PC-9 (cell line): Measurements from ENCODE around the gene PPP1R3C. TPM values are rescaled to one million over a fixed set of nuclear protein-coding genes. Genes with fewer than 3 reads are reported as not detected.

Source experiments
- BruUV-seq: library from RNA; stranded (reverse); fragments of 400-500 nt; replicated peaks from 2 replicates; lab custom pipeline; 2021; lab: Mats Ljungman, UMichigan
- CTCF ChIA-PET: fragments of 300-600 bp; sonication (Branson Sonifier 250); formaldehyde crosslinking; loops from one replicate; lab custom pipeline; 2022; ENCODE audit warnings: antibody characterized with exemption; lab: Charles Lee
- POLR2A ChIA-PET: fragments of 300-600 bp; sonication (Branson Sonifier 250); formaldehyde crosslinking; loops from one replicate; lab custom pipeline; 2022; ENCODE audit warnings: antibody characterized with exemption; ENCODE audit not compliant: unreplicated experiment; lab: Charles Lee
- DNase-seq, 2 experiments: peaks; one replicate each; pipeline versions ENCODE4 v3.0.0 to v3.0.0-alpha.2; 2015 to 2022; ENCODE audit warnings: mixed read lengths in 1 of 2
- H2AFZ ChIP-seq: fragments of 200-600 bp; sonication (generic); 2 replicates; pipeline ENCODE4 v1.8.1; 2017; ENCODE audit warnings: antibody characterized with exemption
- H3F3A ChIP-seq: fragments of 200-600 bp; sonication (generic); 2 replicates; pipeline ENCODE4 v1.8.1; 2017; ENCODE audit warnings: antibody characterized with exemption, mild to moderate bottlenecking, low read depth; ENCODE audit not compliant: insufficient read depth
- H3K27ac ChIP-seq: fragments of 200-600 bp; sonication (generic); 2 replicates; pipeline ENCODE4 v1.6.1; 2016; ENCODE audit warnings: mixed run types
- H3K27me3 ChIP-seq: fragments of 200-600 bp; sonication (generic); 2 replicates; pipeline ENCODE4 v1.6.1; 2016; ENCODE audit warnings: low read depth, mixed run types; ENCODE audit not compliant: insufficient read depth
- H3K36me3 ChIP-seq: fragments of 200-600 bp; sonication (generic); 2 replicates; pipeline ENCODE4 v1.6.1; 2016; ENCODE audit warnings: low read depth, mixed run types
- H3K4me1 ChIP-seq: fragments of 200-600 bp; sonication (generic); replicated peaks from 2 replicates; pipeline ENCODE4 v1.6.1; 2016; ENCODE audit warnings: mixed run types; ENCODE audit not compliant: insufficient read depth
- H3K4me2 ChIP-seq: fragments of 200-600 bp; sonication (generic); 2 replicates; pipeline ENCODE4 v1.6.1; 2017; ENCODE audit warnings: mixed run types
- H3K4me3 ChIP-seq: fragments of 200-600 bp; sonication (generic); 2 replicates; pipeline ENCODE4 v1.6.1; 2016; ENCODE audit warnings: mixed run types
- H3K79me2 ChIP-seq: fragments of 200-600 bp; sonication (generic); 2 replicates; pipeline ENCODE4 v1.6.1; 2017; ENCODE audit warnings: low read depth, mixed run types
- H3K9me2 ChIP-seq: fragments of 200-600 bp; sonication (generic); 2 replicates; pipeline ENCODE4 v1.8.1; 2017; ENCODE audit warnings: mild to moderate bottlenecking; ENCODE audit not compliant: insufficient read depth
- H3K9me3 ChIP-seq: fragments of 200-600 bp; sonication (generic); 2 replicates; pipeline ENCODE4 v1.8.1; 2016; ENCODE audit warnings: low read depth; ENCODE audit not compliant: insufficient read depth
- H4K20me1 ChIP-seq: fragments of 200-600 bp; sonication (generic); 2 replicates; pipeline ENCODE4 v1.8.1; 2017; ENCODE audit not compliant: insufficient read depth
- EZH2 ChIP-seq: fragments of 200-600 bp; sonication (generic); IDR thresholded peaks from 2 replicates; pipeline ENCODE4 v1.8.0; 2017; ENCODE audit warnings: antibody characterized with exemption, low read depth
- intact Hi-C: fragments of 100-400 bp; cut with micrococcal nuclease; formaldehyde crosslinking; loops from one replicate; pipeline ENCODE4 v1.10.0; 2022; ENCODE audit not compliant: unreplicated experiment
- total RNA-seq: library from RNA; stranded (reverse); gene quantifications from 2 replicates; pipeline ENCODE4 v1.2.3, GENCODE V29; 2021
- TF ChIP-seq, protein P1 (sequence below): fragments of 200-600 bp; sonication (generic); conservative IDR thresholded peaks from 2 replicates; pipeline ENCODE4 v1.6.1; 2017; ENCODE audit warnings: mixed run types, antibody characterized with exemption, mild to moderate bottlenecking, moderate library complexity

The PPP1R3C gene
- total RNA-seq, 1 experiment from 2014 or later = 1.8 TPM

DNA sequence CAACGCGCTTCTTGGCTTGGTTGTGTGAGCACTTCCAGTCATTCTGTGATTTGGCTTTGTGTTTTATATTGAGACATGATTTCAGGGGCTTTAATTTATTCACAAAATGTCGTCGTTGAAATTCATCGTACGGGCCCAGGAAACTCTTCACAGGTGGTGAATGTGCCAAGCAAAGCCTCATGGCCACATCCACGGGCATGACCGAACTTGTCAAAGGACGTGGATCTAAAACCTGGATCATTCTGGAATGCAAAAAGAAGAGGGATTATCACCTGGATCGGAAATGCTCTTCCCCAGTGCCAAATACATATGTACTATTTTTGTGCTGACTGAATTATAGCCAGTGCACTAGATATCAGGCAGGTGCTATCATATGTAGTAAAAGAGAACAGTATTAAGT lies 2.2 kb downstream of the PPP1R3C start:
- Histone ChIP-seq H3K4me2 (no peak overlapping the region), H2AFZ (no peak overlapping the region), H3F3A (no peaks in the 10 kb centered on the region), H3K9me3 (no peaks in the 10 kb centered on the region), H3K4me1 (no peaks in the 10 kb centered on the region), H3K27me3 (no peaks in the 10 kb centered on the region), H3K79me2 (no peaks in the 10 kb centered on the region), H3K36me3 (no peaks in the 10 kb centered on the region), H4K20me1 (no peaks in the 10 kb centered on the region), H3K4me3 (no peak overlapping the region), H3K9me2 (no peaks in the 10 kb centered on the region), H3K27ac (no peak overlapping the region)
- ChIA-PET CTCF (no interaction called here), POLR2A (no interaction called here)
- no TSS peak for BruUV-seq
- TF ChIP-seq EZH2 = no peak
- TF ChIP-seq, protein P1, sequence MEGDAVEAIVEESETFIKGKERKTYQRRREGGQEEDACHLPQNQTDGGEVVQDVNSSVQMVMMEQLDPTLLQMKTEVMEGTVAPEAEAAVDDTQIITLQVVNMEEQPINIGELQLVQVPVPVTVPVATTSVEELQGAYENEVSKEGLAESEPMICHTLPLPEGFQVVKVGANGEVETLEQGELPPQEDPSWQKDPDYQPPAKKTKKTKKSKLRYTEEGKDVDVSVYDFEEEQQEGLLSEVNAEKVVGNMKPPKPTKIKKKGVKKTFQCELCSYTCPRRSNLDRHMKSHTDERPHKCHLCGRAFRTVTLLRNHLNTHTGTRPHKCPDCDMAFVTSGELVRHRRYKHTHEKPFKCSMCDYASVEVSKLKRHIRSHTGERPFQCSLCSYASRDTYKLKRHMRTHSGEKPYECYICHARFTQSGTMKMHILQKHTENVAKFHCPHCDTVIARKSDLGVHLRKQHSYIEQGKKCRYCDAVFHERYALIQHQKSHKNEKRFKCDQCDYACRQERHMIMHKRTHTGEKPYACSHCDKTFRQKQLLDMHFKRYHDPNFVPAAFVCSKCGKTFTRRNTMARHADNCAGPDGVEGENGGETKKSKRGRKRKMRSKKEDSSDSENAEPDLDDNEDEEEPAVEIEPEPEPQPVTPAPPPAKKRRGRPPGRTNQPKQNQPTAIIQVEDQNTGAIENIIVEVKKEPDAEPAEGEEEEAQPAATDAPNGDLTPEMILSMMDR = no peak
- no peak for DNase-seq
- intact Hi-C loops = loop anchor here (10.0 kb wide), 1 partner anchor 114 kb away; no protein-coding TSS in a partner anchor

DNA sequence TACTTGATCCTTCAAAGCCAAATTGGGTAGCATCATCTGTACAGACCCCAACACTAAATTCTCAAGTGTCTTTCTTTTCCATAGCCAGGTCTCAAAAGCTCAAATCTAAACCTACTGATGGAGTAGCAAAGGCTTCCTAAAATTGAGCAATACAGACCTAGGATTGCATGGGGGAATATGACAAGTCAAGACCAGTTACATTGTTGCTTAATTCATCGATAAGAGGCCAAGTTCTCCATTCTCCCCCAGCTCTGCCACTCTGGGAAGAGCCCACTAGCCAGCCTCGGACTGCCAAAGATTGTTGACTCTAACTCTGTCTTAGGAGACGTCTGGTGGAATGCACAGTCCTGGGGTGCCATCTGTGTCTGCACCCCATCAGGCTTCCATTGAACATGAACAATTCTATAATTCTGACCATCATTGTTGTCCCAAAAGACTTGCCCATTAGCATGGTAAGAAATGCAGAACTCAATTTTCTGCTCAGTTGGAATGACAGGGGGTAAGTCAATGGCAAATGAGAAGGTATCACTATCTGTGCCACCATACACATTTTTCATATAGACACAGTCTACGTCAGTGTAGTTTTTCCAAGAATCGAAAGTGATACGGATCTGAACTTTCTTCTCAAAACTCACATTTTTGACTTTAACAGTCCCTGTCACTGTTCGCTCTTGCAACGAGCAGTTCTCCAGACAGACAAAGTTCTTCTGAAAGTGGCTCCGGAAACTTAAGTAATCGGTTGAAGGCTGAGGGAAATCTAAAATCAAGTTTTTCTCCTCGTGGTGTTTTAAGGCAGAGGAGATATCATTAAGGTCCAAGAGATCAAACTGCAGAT lies 2.9 kb downstream of the PPP1R3C start:
- Histone ChIP-seq H3K27ac (no peak overlapping the region), H3K4me2 (no peak overlapping the region), H3K79me2 (no peaks in the 10 kb centered on the region), H3K36me3 (no peaks in the 10 kb centered on the region), H3K9me3 (no peaks in the 10 kb centered on the region), H3K27me3 (no peaks in the 10 kb centered on the region), H3K9me2 (no peaks in the 10 kb centered on the region), H4K20me1 (no peaks in the 10 kb centered on the region), H2AFZ (no peak overlapping the region), H3F3A (no peaks in the 10 kb centered on the region), H3K4me1 (no peaks in the 10 kb centered on the region), H3K4me3 (no peak overlapping the region)
- TF ChIP-seq EZH2 = no peak
- TF ChIP-seq, protein P1 = no peak
- BruUV-seq = no TSS peak
- ChIA-PET POLR2A (no interaction called here), CTCF (no interaction called here)
- intact Hi-C loops = loop anchor here (10.0 kb wide), 1 partner anchor 115 kb away; no protein-coding TSS in a partner anchor
- no peak for DNase-seq

- H3F3A ChIP-seq = no peaks in the 10 kb centered on the region
- H3K4me1 ChIP-seq = no peaks in the 10 kb centered on the region
- H3K9me3 ChIP-seq = no peaks in the 10 kb centered on the region
- BruUV-seq = no TSS peak
- no peaks in the 10 kb centered on the region for H3K27me3 ChIP-seq
- H3K27ac ChIP-seq = no peak overlapping the region
- H3K9me2 ChIP-seq = no peaks in the 10 kb centered on the region
- ChIA-PET POLR2A (no interaction called here), CTCF (no interaction called here)
- H3K79me2 ChIP-seq = no peaks in the 10 kb centered on the region
- H3K36me3 ChIP-seq = no peaks in the 10 kb centered on the region
- H2AFZ ChIP-seq = no peak overlapping the region
- H4K20me1 ChIP-seq = no peaks in the 10 kb centered on the region
- TF ChIP-seq, protein P1 = no peak
- TF ChIP-seq EZH2 = no peak
- intact Hi-C loops = no loop called here
- H3K4me3 ChIP-seq = no peak overlapping the region
- no peak for DNase-seq
- no peak overlapping the region for H3K4me2 ChIP-seq
These were observed 4.5 kb downstream of the PPP1R3C start for GRCh38 chr10:91628383-91628782.
